Retinal pigment epithelial cell (primary cell): Measurements from ENCODE around the gene COL4A1.

ENCODE experiments used
- DNase-seq: peaks from one replicate; pipeline ENCODE4 v3.0.0-alpha.2; 2010; ENCODE audit warnings: low read depth
- H3K4me3 ChIP-seq: 2 replicates; pipeline ENCODE4 v1.5.1; 2011; ENCODE audit warnings: mild to moderate bottlenecking, low read length, control low read depth, moderate library complexity
- CTCF ChIP-seq: conservative IDR thresholded peaks from 2 replicates; pipeline ENCODE4 v1.5.1; 2011; ENCODE audit warnings: low read depth, low read length, control low read depth, inconsistent platforms

COL4A1 gene

GRCh38 chr13:110162866-110163658 is 143.9 kb downstream of the COL4A1 start:
- TF ChIP-seq CTCF, result no peak
- H3K4me3 ChIP-seq, result no peak overlapping the region
- DNase-seq, result no peak

GRCh38 chr13:110162053-110162452 is 144.9 kb downstream of the COL4A1 start:
- no peak for DNase-seq
- no peak overlapping the region for H3K4me3 ChIP-seq
- TF ChIP-seq CTCF, result no peak

DNA sequence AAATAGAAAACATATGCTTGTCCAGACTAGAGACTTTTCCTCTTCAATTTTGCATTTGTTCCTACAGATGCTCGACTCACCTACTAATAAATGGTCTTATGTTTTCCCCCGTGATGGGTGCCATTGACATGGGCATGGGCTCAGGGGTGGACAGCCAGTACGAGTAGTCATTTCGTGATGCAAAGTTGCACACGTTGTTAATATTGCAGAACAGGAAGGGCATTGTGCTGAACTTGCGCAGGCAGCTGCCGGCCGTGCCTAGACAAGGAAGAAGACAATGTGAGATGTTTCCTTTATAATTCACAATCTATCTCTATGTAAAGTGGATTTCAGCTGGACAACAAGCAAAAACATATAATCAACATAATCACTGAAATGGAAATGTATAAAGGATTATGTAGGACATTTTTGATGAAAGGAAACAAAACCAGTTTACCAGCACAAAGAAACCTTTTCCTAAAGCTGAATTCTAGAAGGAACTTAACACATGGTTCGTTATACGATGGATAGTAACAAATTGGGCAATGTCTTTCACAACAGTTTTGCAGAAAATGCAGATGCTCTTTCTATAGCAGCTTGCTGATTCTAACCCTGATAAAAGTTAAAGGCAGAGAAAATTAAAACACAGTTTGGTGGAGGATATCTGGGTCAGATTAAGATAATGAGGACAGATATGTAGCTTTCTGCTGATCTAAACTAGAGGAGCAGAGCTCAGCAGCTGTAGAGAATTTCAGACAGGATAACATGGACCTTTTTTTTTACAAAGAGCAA is 145.7 kb downstream of the COL4A1 start:
- no peak for DNase-seq
- TF ChIP-seq CTCF, result no peak
- H3K4me3 ChIP-seq, result no peak overlapping the region

GRCh38 chr13:110158226-110158625 is 148.7 kb downstream of the COL4A1 start:
- TF ChIP-seq CTCF, result no peak
- DNase-seq, result no peak
- H3K4me3 ChIP-seq, result no peak overlapping the region

DNA sequence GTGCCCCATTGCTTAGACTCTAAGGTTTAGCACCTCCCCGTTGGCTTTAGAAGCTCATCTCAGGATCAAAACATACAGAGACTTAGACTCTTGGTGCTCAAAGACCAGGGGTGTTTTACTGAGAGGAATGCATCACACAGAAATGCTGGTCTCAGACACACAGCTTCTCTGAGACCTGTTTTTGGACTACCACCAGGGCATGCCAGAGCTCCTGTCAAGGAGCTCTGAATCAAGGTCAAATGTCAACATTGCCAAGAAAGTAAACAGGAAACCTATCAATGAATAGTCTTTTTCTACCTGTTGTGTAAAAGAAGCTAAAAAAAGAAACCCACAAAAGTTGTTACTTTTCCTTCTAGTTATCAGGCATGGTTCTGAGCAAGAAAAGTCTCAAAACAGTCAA is 149.2 kb downstream of the COL4A1 start:
- TF ChIP-seq CTCF, result no peak
- H3K4me3 ChIP-seq, result no peak overlapping the region
- no peak for DNase-seq

GRCh38 chr13:110156301-110157049 is 150.5 kb downstream of the COL4A1 start:
- no peak for DNase-seq
- no peak for TF ChIP-seq CTCF
- no peak overlapping the region for H3K4me3 ChIP-seq
